ENCODE measurements around the gene NDST3. TPM values are rescaled to one million over a fixed set of nuclear protein-coding genes. Genes with fewer than 3 reads are reported as not detected.

NDST3 gene
- total RNA-seq, 3 donors from 2014 or later, result 0.09 to 0.26 (median 0.12) TPM

GRCh38 chr4:118249890-118250289 lies 215.6 kb downstream of the NDST3 start:
- no peak for TF ChIP-seq CTCF (IDR thresholded peaks at IDR 0.05)
- DNase-seq, result no peak
- H3K9me3 ChIP-seq, result no peaks in the 10 kb centered on the region
- intact Hi-C loops (cut with DNase I, micrococcal nuclease), result no loop called here
- H3K4me3 ChIP-seq, result no peak overlapping the region
- ATAC-seq, result no peak
- H3K36me3 ChIP-seq (ENCODE audit: low read depth), result no peaks in the 10 kb centered on the region
- no peaks in the 10 kb centered on the region for H3K4me1 ChIP-seq (ENCODE audit: low read depth)

- H3K9me3 ChIP-seq, result no peaks in the 10 kb centered on the region
- no peaks in the 10 kb centered on the region for H3K4me1 ChIP-seq (ENCODE audit: low read depth)
- no peaks in the 10 kb centered on the region for H3K36me3 ChIP-seq (ENCODE audit: low read depth)
- no peak for ATAC-seq
- no peak for DNase-seq
- no peak overlapping the region for H3K4me3 ChIP-seq
- TF ChIP-seq CTCF (IDR thresholded peaks at IDR 0.05), result no peak
- intact Hi-C loops (cut with DNase I, micrococcal nuclease), result no loop called here
Observed at GRCh38 chr4:118254368-118254767, 220.1 kb downstream of the NDST3 start.

- no peak overlapping the region for H3K4me3 ChIP-seq
- DNase-seq (no peak), ATAC-seq (no peak)
- no peaks in the 10 kb centered on the region for H3K4me1 ChIP-seq (ENCODE audit: low read depth)
- intact Hi-C loops (cut with DNase I, micrococcal nuclease), result no loop called here
- no peaks in the 10 kb centered on the region for H3K9me3 ChIP-seq
- no peak for TF ChIP-seq CTCF (IDR thresholded peaks at IDR 0.05)
- H3K36me3 ChIP-seq (ENCODE audit: low read depth), result no peaks in the 10 kb centered on the region
Observed at GRCh38 chr4:118259111-118259510, 224.8 kb downstream of the NDST3 start.

GRCh38 chr4:118260309-118260708 lies 226.0 kb downstream of the NDST3 start:
- no peak for ATAC-seq
- no peaks in the 10 kb centered on the region for H3K4me1 ChIP-seq (ENCODE audit: low read depth)
- DNase-seq, result no peak
- no peaks in the 10 kb centered on the region for H3K9me3 ChIP-seq
- intact Hi-C loops (cut with DNase I, micrococcal nuclease), result no loop called here
- no peaks in the 10 kb centered on the region for H3K36me3 ChIP-seq (ENCODE audit: low read depth)
- no peak overlapping the region for H3K4me3 ChIP-seq
- TF ChIP-seq CTCF (IDR thresholded peaks at IDR 0.05), result no peak

GRCh38 chr4:118264096-118264495 lies 229.8 kb downstream of the NDST3 start:
- TF ChIP-seq CTCF (IDR thresholded peaks at IDR 0.05), result no peak

More at GRCh38 chr4:118264096-118264495, 229.8 kb downstream of the NDST3 start:
- intact Hi-C loops (cut with DNase I, micrococcal nuclease), result no loop called here
- DNase-seq (no peak), ATAC-seq (no peak)
- Histone ChIP-seq H3K9me3 (no peaks in the 10 kb centered on the region), H3K4me1 (ENCODE audit: low read depth) (no peaks in the 10 kb centered on the region), H3K4me3 (no peak overlapping the region), H3K36me3 (ENCODE audit: low read depth) (no peaks in the 10 kb centered on the region)

Data from mucosa of descending colon (tissue), 3 donors.